Right ventricle myocardium inferior (tissue), 1 donor: ENCODE data around the gene AGBL4. TPM values are rescaled to one million over a fixed set of nuclear protein-coding genes. Genes with fewer than 3 reads are reported as not detected.

Experiments used
- ATAC-seq: fragments of 200-7000 bp; cut with Tn5 transposase; one replicate; pipeline ENCODE4 v1.9.1; 2020; ENCODE audit warnings: mild to moderate bottlenecking, moderate library complexity
- DNase-seq: peaks from one replicate; pipeline ENCODE4 v3.0.0; 2021; ENCODE audit errors: missing footprints
- intact Hi-C: fragments of 100-400 bp; cut with DNase I; formaldehyde crosslinking; loops from one replicate; pipeline ENCODE4 v1.11.0; 2022
- total RNA-seq: library from RNA; stranded (reverse); fragmentation: NEBNext Ultra II Directional; extraction: Animal tissue kit (Norgen Biotek cat#: 25700); gene quantifications from one replicate; pipeline ENCODE4 v1.2.1, GENCODE V29; 2021
- donor health status: DM: no; HTN: yes; CAD: no; lungs with severe emphysema.

AGBL4 gene
- total RNA-seq, 1 donor from 2014 or later = 0.14 TPM

GRCh38 chr1:49526672-49527071 is 497.1 kb downstream of the AGBL4 start:
- intact Hi-C loops = no loop called here
- DNase-seq (no peak), ATAC-seq (no peak)

- intact Hi-C loops = no loop called here
- DNase-seq (no peak), ATAC-seq (no peak)
Measured at GRCh38 chr1:49523764-49524163, 500.0 kb downstream of the AGBL4 start.

- intact Hi-C loops = no loop called here
- DNase-seq (no peak), ATAC-seq (no peak)
Measured at GRCh38 chr1:49466961-49467360, 556.8 kb downstream of the AGBL4 start.

- ATAC-seq (no peak), DNase-seq (no peak)
- intact Hi-C loops = no loop called here
Measured at GRCh38 chr1:49465486-49466185, 558.1 kb downstream of the AGBL4 start.

GRCh38 chr1:49448200-49448599 is 575.6 kb downstream of the AGBL4 start:
- DNase-seq (no peak), ATAC-seq (no peak)
- intact Hi-C loops = no loop called here

- DNase-seq (no peak), ATAC-seq (no peak)
- intact Hi-C loops = no loop called here
Measured at GRCh38 chr1:49436865-49437264, 586.9 kb downstream of the AGBL4 start.

GRCh38 chr1:49435291-49435690 is 588.5 kb downstream of the AGBL4 start:
- no peak for DNase-seq
- no peak for ATAC-seq
- intact Hi-C loops = no loop called here

GRCh38 chr1:49424782-49425181 is 599.0 kb downstream of the AGBL4 start:
- ATAC-seq (no peak), DNase-seq (no peak)
- intact Hi-C loops = no loop called here

GRCh38 chr1:49416758-49417157 is 607.0 kb downstream of the AGBL4 start:
- ATAC-seq (no peak), DNase-seq (no peak)
- intact Hi-C loops = no loop called here

- ATAC-seq (no peak), DNase-seq (no peak)
- intact Hi-C loops = no loop called here
Measured at GRCh38 chr1:49408346-49408745, 615.4 kb downstream of the AGBL4 start.

GRCh38 chr1:49397086-49397485 is 626.7 kb downstream of the AGBL4 start:
- no peak for ATAC-seq
- DNase-seq = no peak
- intact Hi-C loops = no loop called here

- DNase-seq = no peak
- intact Hi-C loops = no loop called here
- no peak for ATAC-seq
Measured at GRCh38 chr1:49394200-49394599, 629.6 kb downstream of the AGBL4 start.

GRCh38 chr1:49389699-49390098 is 634.1 kb downstream of the AGBL4 start:
- no peak for ATAC-seq
- intact Hi-C loops = no loop called here

GRCh38 chr1:49364676-49365075 is 659.1 kb downstream of the AGBL4 start:
- DNase-seq (no peak), ATAC-seq (no peak)
- intact Hi-C loops = no loop called here

More at GRCh38 chr1:49389699-49390098, 634.1 kb downstream of the AGBL4 start:
- no peak for DNase-seq

- no peak for ATAC-seq
- intact Hi-C loops = no loop called here
- no peak for DNase-seq
Measured at GRCh38 chr1:49363628-49364027, 660.1 kb downstream of the AGBL4 start.

GRCh38 chr1:49358036-49358435 is 665.7 kb downstream of the AGBL4 start:
- intact Hi-C loops = no loop called here
- DNase-seq (no peak), ATAC-seq (no peak)

- ATAC-seq (no peak), DNase-seq (no peak)
- intact Hi-C loops = no loop called here
Measured at GRCh38 chr1:49356594-49356993, 667.2 kb downstream of the AGBL4 start.

- no peak for DNase-seq
- ATAC-seq = no peak
- intact Hi-C loops = no loop called here
Measured at GRCh38 chr1:49351768-49352167, 672.0 kb downstream of the AGBL4 start.

GRCh38 chr1:49346767-49347349 is 676.9 kb downstream of the AGBL4 start:
- ATAC-seq (no peak), DNase-seq (no peak)
- intact Hi-C loops = no loop called here

- no peak for DNase-seq
- intact Hi-C loops = no loop called here
- ATAC-seq = no peak
Measured at GRCh38 chr1:49340576-49340975, 683.2 kb downstream of the AGBL4 start.

- DNase-seq (no peak), ATAC-seq (no peak)
- intact Hi-C loops = no loop called here
Measured at GRCh38 chr1:49339043-49339442, 684.7 kb downstream of the AGBL4 start.
